Heart left ventricle (tissue), 13 donors: ENCODE data around the gene OSBP2.

Experiments
- CTCF ChIP-seq, 12 donors: fragments of 200-600 bp; sonication (generic) in 4 of 12; IDR thresholded peaks; one replicate each; pipeline versions ENCODE4 v1.5.0 to v1.8.0; 2018 to 2022; ENCODE audit warnings: antibody characterized with exemption in 12 of 12, mild to moderate bottlenecking in 5 of 12
- POLR2A ChIP-seq, 2 donors: fragments of 450-650 bp; IDR thresholded peaks; one replicate each; pipeline ENCODE4 v1.6.1; 2017; ENCODE audit warnings: antibody characterized with exemption in 2 of 2, mild to moderate bottlenecking in 2 of 2, moderate library complexity in 2 of 2
- donor health status: ischemic (EF 13 %, LVEDD 7.1; RV severe dilation, severe dysfunction).
- donor health status: DM: no; HTN: yes; CAD: no.
- donor health status: DM: no; HTN: no; CAD: no.
- donor health status: ischemic (EF 25% LVEDD 6.9; RV normal size, moderate dysfunction).
- donor health status: ischemic (EF 25% LVEDD 5.7; RV mildly dilated, moderate dysfunction).
- donor health status: ischemic (EF 35%, LVEDD 5.7; RV mildly dilated, moderate dysfunction).
- donor health status: nonischemic (EF 11% LVEDD 7.7; RV severe dilation, severe dysfunction).
- donor health status: DM: yes; HTN: yes; CAD: no.
- donor health status: PGD.
- donor health status: ischemic (EF 29% LVEDD 5.4; RV normal size, mild dysfunction).
- donor health status: nonischemic (EF 23%, LVEDD 6.1; RV moderate dilation, normal function).

- TF ChIP-seq POLR2A (IDR thresholded peaks at IDR 0.05) (no peak), CTCF (IDR thresholded peaks at IDR 0.05) (no peak)
Observed at GRCh38 chr22:30894371-30894740, 199.7 kb downstream of the OSBP2 start.
